Fibroblast of lung (primary cell): Measurements from ENCODE around the gene DDA1. TPM values are rescaled to one million over a fixed set of nuclear protein-coding genes. Genes with fewer than 3 reads are reported as not detected.

Source experiments
- DNase-seq, 2 donors: peaks; one replicate each; pipeline versions ENCODE4 v3.0.0 to v3.0.0-alpha.2; 2010; ENCODE audit warnings: low read depth in 2 of 2
- H2AFZ ChIP-seq: 2 replicates; pipeline ENCODE4 v1.5.1; 2012; ENCODE audit warnings: low read length, control low read depth, inconsistent platforms
- H3K27ac ChIP-seq: 2 replicates; pipeline ENCODE4 v1.5.1; 2011; ENCODE audit warnings: low read length, control low read depth; ENCODE audit not compliant: insufficient read depth
- H3K27me3 ChIP-seq: 2 replicates; pipeline ENCODE4 v1.5.1; 2011; ENCODE audit warnings: mild to moderate bottlenecking, low read length; ENCODE audit not compliant: control insufficient read depth, insufficient read depth
- H3K36me3 ChIP-seq: 2 replicates; pipeline ENCODE4 v1.5.1; 2011; ENCODE audit warnings: low read length; ENCODE audit not compliant: control insufficient read depth, insufficient read depth
- H3K4me1 ChIP-seq: 2 replicates; pipeline ENCODE4 v1.5.1; 2011; ENCODE audit warnings: low read length; ENCODE audit not compliant: control insufficient read depth, insufficient read depth; ENCODE audit errors: extremely low read depth
- H3K4me2 ChIP-seq: 2 replicates; pipeline ENCODE4 v1.5.1; 2011; ENCODE audit warnings: low read length, control low read depth; ENCODE audit not compliant: insufficient read depth; ENCODE audit errors: extremely low read depth
- H3K4me3 ChIP-seq, 4 experiments: fragments of 200-600 bp in 1 of 4; sonication (generic) in 1 of 4; replicated peaks in 1 of 4; 2 replicates each; pipeline ENCODE4 v1.5.1; 2011 to 2016; ENCODE audit warnings: low read length in 4 of 4, low read depth in 3 of 4, mild to moderate bottlenecking in 3 of 4, control low read depth in 2 of 4, inconsistent platforms in 1 of 4, mixed read lengths in 1 of 4; ENCODE audit not compliant: insufficient read depth in 1 of 4; ENCODE audit errors: control extremely low read depth in 1 of 4
- H3K79me2 ChIP-seq: 2 replicates; pipeline ENCODE4 v1.5.1; 2012; ENCODE audit warnings: mild to moderate bottlenecking, low read length, inconsistent platforms; ENCODE audit not compliant: control insufficient read depth, insufficient read depth
- H3K9ac ChIP-seq: 2 replicates; pipeline ENCODE4 v1.5.1; 2011; ENCODE audit warnings: mild to moderate bottlenecking, low read length, control low read depth; ENCODE audit not compliant: insufficient read depth
- H3K9me3 ChIP-seq: 2 replicates; pipeline ENCODE4 v1.5.1; 2012; ENCODE audit warnings: low read depth, low read length; ENCODE audit not compliant: control insufficient read depth, insufficient read depth
- H4K20me1 ChIP-seq: 2 replicates; pipeline ENCODE4 v1.5.1; 2011; ENCODE audit warnings: low read length; ENCODE audit not compliant: control insufficient read depth, insufficient read depth; ENCODE audit errors: extremely low read depth
- EZH2 ChIP-seq: IDR thresholded peaks from 2 replicates; pipeline ENCODE4 v1.5.1; 2012; ENCODE audit warnings: low read length, control low read depth, mild to moderate bottlenecking; ENCODE audit errors: missing control alignments
- polyA plus RNA-seq, 2 donors: library from polyadenylated mRNA; depleted of rRNA in 1 of 2; stranded (reverse) in 1 of 2; unstranded in 1 of 2; fragments of >200 nt; gene quantifications; 2 replicates each; pipeline ENCODE4 v1.2.1, GENCODE V29; 2011 to 2012; ENCODE audit warnings: missing spikeins in 1 of 2
- total RNA-seq: library from RNA; depleted of rRNA; stranded (reverse); fragments of >200 nt; gene quantifications from 2 replicates; pipeline ENCODE4 v1.2.1, GENCODE V29; 2014
- TF ChIP-seq, protein P1 (sequence below), 2 donors: IDR thresholded peaks in 1 of 2; conservative IDR thresholded peaks in 1 of 2; 1 replicate in 1 of 2; 2 replicates in 1 of 2; pipeline ENCODE4 v1.5.1; 2011 to 2012; ENCODE audit warnings: low read length in 2 of 2, control low read depth in 1 of 2, inconsistent platforms in 1 of 2, low read depth in 1 of 2, mild to moderate bottlenecking in 1 of 2

The DDA1 gene
- total and polyA plus RNA-seq, 2 donors (not counting 1 experiment from before 2014, with no cell fraction given): 17.7 to 42.6 TPM

DNA sequence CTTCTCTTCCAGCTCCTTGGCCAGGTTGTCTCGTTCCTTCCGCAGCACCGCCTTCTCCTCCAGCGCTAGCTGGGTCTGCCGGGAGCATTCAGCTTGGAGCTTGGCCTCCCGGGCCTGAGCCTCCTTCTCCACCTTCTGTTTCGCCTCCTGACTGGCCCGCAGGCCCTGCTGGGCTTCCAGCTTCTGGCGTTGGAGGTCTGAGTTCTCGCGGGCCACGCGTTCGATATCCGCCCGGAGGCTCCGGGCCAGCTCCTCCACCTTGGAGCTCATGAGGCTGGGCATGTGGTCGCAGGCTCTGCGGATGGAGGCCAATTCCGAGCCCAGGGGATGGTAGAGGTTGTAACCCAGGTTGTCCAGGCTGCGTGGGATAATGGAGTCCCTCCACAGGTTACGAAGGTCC lies 56.0 kb downstream of the DDA1 start:
- Histone ChIP-seq H3K36me3 (no peaks in the 10 kb centered on the region), H3K4me3 (no peak overlapping the region), H3K79me2 (no peaks in the 10 kb centered on the region), H4K20me1 (no peaks in the 10 kb centered on the region), H3K4me1 (no peaks in the 10 kb centered on the region), H3K9me3 (no peaks in the 10 kb centered on the region), H3K27ac (no peak overlapping the region), H3K27me3 (no peaks in the 10 kb centered on the region), H2AFZ (no peak overlapping the region), H3K9ac (no peak overlapping the region), H3K4me2 (no peak overlapping the region)
- TF ChIP-seq, protein P1, sequence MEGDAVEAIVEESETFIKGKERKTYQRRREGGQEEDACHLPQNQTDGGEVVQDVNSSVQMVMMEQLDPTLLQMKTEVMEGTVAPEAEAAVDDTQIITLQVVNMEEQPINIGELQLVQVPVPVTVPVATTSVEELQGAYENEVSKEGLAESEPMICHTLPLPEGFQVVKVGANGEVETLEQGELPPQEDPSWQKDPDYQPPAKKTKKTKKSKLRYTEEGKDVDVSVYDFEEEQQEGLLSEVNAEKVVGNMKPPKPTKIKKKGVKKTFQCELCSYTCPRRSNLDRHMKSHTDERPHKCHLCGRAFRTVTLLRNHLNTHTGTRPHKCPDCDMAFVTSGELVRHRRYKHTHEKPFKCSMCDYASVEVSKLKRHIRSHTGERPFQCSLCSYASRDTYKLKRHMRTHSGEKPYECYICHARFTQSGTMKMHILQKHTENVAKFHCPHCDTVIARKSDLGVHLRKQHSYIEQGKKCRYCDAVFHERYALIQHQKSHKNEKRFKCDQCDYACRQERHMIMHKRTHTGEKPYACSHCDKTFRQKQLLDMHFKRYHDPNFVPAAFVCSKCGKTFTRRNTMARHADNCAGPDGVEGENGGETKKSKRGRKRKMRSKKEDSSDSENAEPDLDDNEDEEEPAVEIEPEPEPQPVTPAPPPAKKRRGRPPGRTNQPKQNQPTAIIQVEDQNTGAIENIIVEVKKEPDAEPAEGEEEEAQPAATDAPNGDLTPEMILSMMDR (conservative IDR thresholded peaks at IDR 0.05 in 1 of 2, IDR thresholded peaks at IDR 0.05 in 1 of 2; ENCODE audit: low read depth in 1 of 2, low read length in 2 of 2): no peak
- no peak for TF ChIP-seq EZH2
- no peak for DNase-seq

DNA sequence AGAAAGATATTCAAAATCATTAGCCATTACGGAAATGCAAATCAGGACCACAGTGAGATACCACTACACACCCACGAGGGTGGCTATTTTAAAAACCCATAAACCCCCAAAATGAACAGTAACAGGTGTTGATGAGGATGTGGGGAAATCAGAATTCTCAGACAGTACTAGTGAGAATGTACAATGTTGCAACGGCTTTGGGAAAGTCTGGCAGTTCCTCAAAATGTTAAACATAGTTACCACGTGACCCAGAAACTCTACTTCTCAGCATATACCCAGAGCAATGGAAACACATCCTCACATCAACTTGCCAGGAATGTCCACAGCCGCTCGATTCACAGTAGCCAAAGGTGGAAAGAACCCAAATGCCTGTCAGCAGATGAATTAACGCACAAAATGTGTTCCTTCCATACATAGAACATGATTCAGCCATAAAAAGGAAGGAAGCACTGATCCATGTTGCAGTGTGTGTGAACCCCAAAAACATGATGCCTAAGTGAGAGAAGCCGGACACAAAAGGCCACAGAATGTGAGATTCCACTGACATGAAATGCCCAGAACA lies 60.7 kb downstream of the DDA1 start:
- H3K9me3 ChIP-seq: no peaks in the 10 kb centered on the region
- peak; percentile 15 to 75 for DNase-seq
- H3K4me1 ChIP-seq: no peaks in the 10 kb centered on the region
- H3K27me3 ChIP-seq: no peaks in the 10 kb centered on the region
- H3K27ac ChIP-seq: no peak overlapping the region
- TF ChIP-seq, protein P1 (conservative IDR thresholded peaks at IDR 0.05 in 1 of 2, IDR thresholded peaks at IDR 0.05 in 1 of 2; ENCODE audit: low read depth in 1 of 2, low read length in 2 of 2): no peak
- no peak for TF ChIP-seq EZH2
- no peak overlapping the region for H3K4me2 ChIP-seq
- no peak overlapping the region for H2AFZ ChIP-seq
- no peaks in the 10 kb centered on the region for H4K20me1 ChIP-seq
- no peaks in the 10 kb centered on the region for H3K79me2 ChIP-seq
- H3K4me3 ChIP-seq: no peak overlapping the region
- H3K9ac ChIP-seq: no peak overlapping the region
- H3K36me3 ChIP-seq: no peaks in the 10 kb centered on the region

Other genes with a start within 250 kb of the DDA1 start
- gene HAUS8, start 234.1 kb upstream of the DDA1 start, total RNA-seq: 2.0 and 2.1 TPM in 2 replicates
- 6.7 and 13.8 TPM in 2 replicates for gene HAUS8, start 234.1 kb upstream of the DDA1 start, polyA plus RNA-seq
- gene MYO9B, start 233.8 kb upstream of the DDA1 start, total RNA-seq: 44.2 and 52.5 TPM in 2 replicates
- 32.5 and 39.5 TPM in 2 replicates for gene MYO9B, start 233.8 kb upstream of the DDA1 start, polyA plus RNA-seq
- gene USE1, start 94.2 kb upstream of the DDA1 start, total RNA-seq: 23.8 and 26.5 TPM in 2 replicates
- gene USE1, start 94.2 kb upstream of the DDA1 start, polyA plus RNA-seq: 25.8 and 27.1 TPM in 2 replicates
- 2.6 and 4.6 TPM in 2 replicates for gene OCEL1, start 83.3 kb upstream of the DDA1 start, total RNA-seq
- 4.5 and 8.8 TPM in 2 replicates for gene OCEL1, start 83.3 kb upstream of the DDA1 start, polyA plus RNA-seq
- 37.0 and 42.4 TPM in 2 replicates for gene NR2F6, start 63.6 kb upstream of the DDA1 start, total RNA-seq
- gene NR2F6, start 63.6 kb upstream of the DDA1 start, polyA plus RNA-seq: 9.6 and 10.4 TPM in 2 replicates
- gene USHBP1, start 44.8 kb upstream of the DDA1 start, total RNA-seq: under 0.01 TPM in 1 of 2 replicates, not detected in the other
- gene USHBP1, start 44.8 kb upstream of the DDA1 start, polyA plus RNA-seq: not detected in 2 replicates
- 74.3 and 79.4 TPM in 2 replicates for gene BABAM1, start 42.1 kb upstream of the DDA1 start, total RNA-seq
- gene BABAM1, start 42.1 kb upstream of the DDA1 start, polyA plus RNA-seq: 68.8 and 81.2 TPM in 2 replicates
- gene ANKLE1, start 27.7 kb upstream of the DDA1 start, total RNA-seq: 0.17 and 0.26 TPM in 2 replicates
- gene ANKLE1, start 27.7 kb upstream of the DDA1 start, polyA plus RNA-seq: 0.08 and 0.29 TPM in 2 replicates
- gene ABHD8, start 6.1 kb upstream of the DDA1 start, total RNA-seq: 10.3 and 16.8 TPM in 2 replicates
- gene ABHD8, start 6.1 kb upstream of the DDA1 start, polyA plus RNA-seq: 3.9 and 4.8 TPM in 2 replicates
- gene MRPL34, start 3.7 kb upstream of the DDA1 start, total RNA-seq: 44.8 and 48.3 TPM in 2 replicates
- gene MRPL34, start 3.7 kb upstream of the DDA1 start, polyA plus RNA-seq: 27.5 and 38.8 TPM in 2 replicates
- gene ANO8, start 25.3 kb downstream of the DDA1 start, total RNA-seq: 5.9 TPM in 2 replicates
- 1.1 and 1.8 TPM in 2 replicates for gene ANO8, start 25.3 kb downstream of the DDA1 start, polyA plus RNA-seq
- 11.1 and 17.2 TPM in 2 replicates for gene GTPBP3, start 28.0 kb downstream of the DDA1 start, total RNA-seq
- 3.7 and 5.4 TPM in 2 replicates for gene GTPBP3, start 28.0 kb downstream of the DDA1 start, polyA plus RNA-seq
- not detected in 2 replicates for gene PLVAP, start 67.8 kb downstream of the DDA1 start, total RNA-seq
- gene PLVAP, start 67.8 kb downstream of the DDA1 start, polyA plus RNA-seq: not detected in 2 replicates
- not detected in 2 replicates for gene CCDC194, start 84.6 kb downstream of the DDA1 start, total RNA-seq
- gene CCDC194, start 84.6 kb downstream of the DDA1 start, polyA plus RNA-seq: not detected in 2 replicates
- 4.3 and 4.6 TPM in 2 replicates for gene BST2, start 96.1 kb downstream of the DDA1 start, total RNA-seq
- gene BST2, start 96.1 kb downstream of the DDA1 start, polyA plus RNA-seq: 2.4 and 5.6 TPM in 2 replicates
- 28.0 and 34.7 TPM in 2 replicates for gene MVB12A, start 110.5 kb downstream of the DDA1 start, total RNA-seq
- gene MVB12A, start 110.5 kb downstream of the DDA1 start, polyA plus RNA-seq: 24.8 and 26.3 TPM in 2 replicates
- under 0.01 and 0.17 TPM in 2 replicates for gene TMEM221, start 139.1 kb downstream of the DDA1 start, total RNA-seq
- gene TMEM221, start 139.1 kb downstream of the DDA1 start, polyA plus RNA-seq: not detected in 2 replicates
- not detected in 2 replicates for gene NXNL1, start 151.4 kb downstream of the DDA1 start, total RNA-seq
- gene NXNL1, start 151.4 kb downstream of the DDA1 start, polyA plus RNA-seq: not detected in 2 replicates
- gene SLC27A1, start 161.0 kb downstream of the DDA1 start, total RNA-seq: 20.0 and 25.3 TPM in 2 replicates
- gene SLC27A1, start 161.0 kb downstream of the DDA1 start, polyA plus RNA-seq: 3.6 and 4.0 TPM in 2 replicates
- gene PGLS, start 202.1 kb downstream of the DDA1 start, total RNA-seq: 52.8 and 67.3 TPM in 2 replicates
- gene PGLS, start 202.1 kb downstream of the DDA1 start, polyA plus RNA-seq: 24.0 and 25.9 TPM in 2 replicates
- 58.6 and 96.9 TPM in 2 replicates for gene COLGALT1, start 246.1 kb downstream of the DDA1 start, total RNA-seq
- gene COLGALT1, start 246.1 kb downstream of the DDA1 start, polyA plus RNA-seq: 103 and 108 TPM in 2 replicates